Mucosa of rectum (tissue), 2 donors: ENCODE results near the gene DDI2.
"Not testable (repeated sequence)": the region's sequence is repeated elsewhere in the genome, so short reads cannot be mapped to it uniquely, and the experiment has no call there.

Experiments used
- H3K27ac ChIP-seq, 2 donors: one replicate each; pipeline ENCODE4 v1.7.0; 2013; ENCODE audit warnings: inconsistent platforms in 2 of 2, low read depth in 2 of 2, low read length in 2 of 2
- H3K27me3 ChIP-seq, 2 donors: one replicate each; pipeline ENCODE4 v1.7.0; 2013; ENCODE audit warnings: low read length in 2 of 2; ENCODE audit not compliant: control insufficient read depth in 2 of 2, insufficient read depth in 2 of 2
- H3K36me3 ChIP-seq, 2 donors: one replicate each; pipeline ENCODE4 v1.7.0; 2013; ENCODE audit warnings: low read length in 2 of 2; ENCODE audit not compliant: control insufficient read depth in 2 of 2, insufficient read depth in 2 of 2
- H3K4me1 ChIP-seq, 2 donors: one replicate each; pipeline ENCODE4 v1.7.0; 2013; ENCODE audit warnings: low read length in 2 of 2, mild to moderate bottlenecking in 1 of 2; ENCODE audit not compliant: control insufficient read depth in 2 of 2, insufficient read depth in 2 of 2
- H3K4me3 ChIP-seq, 2 donors: one replicate each; pipeline ENCODE4 v1.7.0; 2013; ENCODE audit warnings: low read length in 2 of 2
- H3K9ac ChIP-seq, 2 donors: one replicate each; pipeline ENCODE4 v1.7.0; 2013; ENCODE audit warnings: low read length in 2 of 2, low read depth in 1 of 2, mild to moderate bottlenecking in 1 of 2
- H3K9me3 ChIP-seq, 2 donors: one replicate each; pipeline ENCODE4 v1.7.0; 2013; ENCODE audit warnings: low read length in 2 of 2; ENCODE audit not compliant: control insufficient read depth in 2 of 2
- donor health status: healthy.
- donor health status: Normal muscosa, but diverticular disease.

DDI2 gene

GRCh38 chr1:15684468-15685291 is 67.4 kb downstream of the DDI2 start:
- H3K4me3 ChIP-seq = peak overlapping the region; percentile 68 to 76
- peak overlapping the region; percentile 48 to 82 for H3K9ac ChIP-seq
- H3K27ac ChIP-seq = peak overlapping the region; percentile 56 to 72
- H3K4me1 ChIP-seq = peaks cover 13 to 14% of the 10 kb centered on the region in 2 donors
- no peaks in the 10 kb centered on the region for H3K9me3 ChIP-seq
- peaks cover 0 to 4% of the 10 kb centered on the region in 2 donors for H3K36me3 ChIP-seq
- no peaks in the 10 kb centered on the region for H3K27me3 ChIP-seq

DNA sequence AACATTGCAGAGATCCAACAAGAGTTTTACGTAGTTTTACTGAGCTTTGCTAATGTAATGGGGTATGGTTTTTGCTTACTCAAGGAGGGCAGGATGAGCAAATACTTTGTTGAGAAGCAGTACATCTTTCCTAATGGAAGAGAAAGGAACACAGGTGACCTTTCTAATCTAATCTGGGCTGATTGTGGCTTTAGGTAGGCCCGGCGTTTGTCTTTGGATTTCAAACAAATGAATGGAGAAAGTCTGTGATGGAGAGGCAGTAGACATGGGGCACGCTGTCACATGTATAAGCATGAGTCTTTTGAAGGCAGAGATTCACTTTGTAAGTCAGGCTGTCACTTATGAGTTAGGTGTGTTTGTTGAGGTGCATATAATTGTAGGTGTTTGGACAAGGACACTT is 68.6 kb downstream of the DDI2 start:
- H3K9ac ChIP-seq = peak overlapping the region in 1 of 2 donors; percentile 48

DNA sequence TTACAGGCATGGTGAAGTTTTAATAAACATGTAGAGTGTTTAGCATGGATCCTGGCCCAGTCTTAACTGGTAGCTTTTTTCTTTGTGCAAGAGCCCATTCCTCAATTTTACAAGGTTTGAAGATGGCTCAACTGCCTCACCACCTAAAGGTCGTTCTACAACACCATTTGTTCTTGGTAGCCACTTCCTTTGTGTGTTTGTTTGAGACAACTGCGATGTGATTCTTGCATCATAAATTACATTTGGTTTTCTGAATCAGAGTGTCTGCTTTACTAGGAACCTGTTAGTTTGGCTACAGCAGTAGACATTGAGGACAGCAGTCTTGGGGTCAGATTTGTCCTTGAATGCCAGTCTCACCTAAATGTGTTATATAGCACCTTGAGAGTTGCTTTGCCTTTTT is 70.2 kb downstream of the DDI2 start:
- Histone ChIP-seq H3K9ac (no peak overlapping the region), H3K27me3 (no peaks in the 10 kb centered on the region), H3K36me3 (peaks cover 0 to 4% of the 10 kb centered on the region in 2 donors), H3K4me1 (peaks cover 13 to 14% of the 10 kb centered on the region in 2 donors), H3K4me3 (no peak overlapping the region), H3K27ac (no peak overlapping the region), H3K9me3 (no peaks in the 10 kb centered on the region)

More for the DNA sequence above, 68.6 kb downstream of the DDI2 start:
- H3K27me3 ChIP-seq = no peaks in the 10 kb centered on the region
- H3K36me3 ChIP-seq = peaks cover 0 to 4% of the 10 kb centered on the region in 2 donors
- H3K4me1 ChIP-seq = peaks cover 13 to 14% of the 10 kb centered on the region in 2 donors
- H3K4me3 ChIP-seq = peak overlapping the region in 1 of 2 donors; percentile 44
- no peak overlapping the region for H3K27ac ChIP-seq
- no peaks in the 10 kb centered on the region for H3K9me3 ChIP-seq

- no peaks in the 10 kb centered on the region for H3K27me3 ChIP-seq
- no peaks in the 10 kb centered on the region for H3K9me3 ChIP-seq
- H3K9ac ChIP-seq = no peak overlapping the region
- H3K4me1 ChIP-seq = peaks cover 7 to 8% of the 10 kb centered on the region in 2 donors
- H3K27ac ChIP-seq = no peak overlapping the region
- H3K36me3 ChIP-seq = peaks cover 0 to 4% of the 10 kb centered on the region in 2 donors
- H3K4me3 ChIP-seq = no peak overlapping the region
These were observed 73.1 kb downstream of the DDI2 start for GRCh38 chr1:15690317-15690716.

DNA sequence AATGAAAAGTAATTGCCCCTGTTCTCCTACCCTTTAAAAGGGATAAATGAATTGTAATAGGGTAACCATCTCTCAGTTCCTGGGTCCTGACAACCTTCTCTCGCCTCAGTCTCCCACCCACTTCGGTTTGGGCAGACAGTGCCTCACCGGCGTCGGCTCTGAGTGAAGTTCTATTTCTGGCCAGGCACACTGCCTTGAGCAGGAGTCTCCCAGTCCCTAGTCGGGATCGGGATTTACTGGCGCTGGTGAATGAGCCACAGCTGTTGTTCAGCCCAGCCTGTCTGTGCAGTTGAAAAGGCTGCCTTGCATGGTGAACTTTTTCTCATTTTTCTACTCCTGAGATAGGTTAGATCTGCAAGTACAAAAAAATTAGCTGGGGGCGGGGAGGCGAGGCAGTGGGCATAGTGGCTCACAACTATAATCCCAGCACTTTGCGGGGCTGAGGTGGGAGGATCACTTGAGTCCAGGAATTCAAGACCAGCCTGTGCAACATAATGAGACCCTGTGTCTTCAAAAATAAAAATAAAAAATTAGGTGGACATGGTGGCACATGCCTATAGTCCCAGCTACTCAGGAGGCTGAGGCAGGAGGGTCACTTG is 74.3 kb downstream of the DDI2 start:
- Histone ChIP-seq H3K27me3 (no peaks in the 10 kb centered on the region), H3K9me3 (no peaks in the 10 kb centered on the region), H3K9ac (no peak overlapping the region), H3K4me3 (no peak overlapping the region), H3K36me3 (peaks cover 0 to 4% of the 10 kb centered on the region in 2 donors), H3K4me1 (no peaks in the 10 kb centered on the region), H3K27ac (no peak overlapping the region)

DNA sequence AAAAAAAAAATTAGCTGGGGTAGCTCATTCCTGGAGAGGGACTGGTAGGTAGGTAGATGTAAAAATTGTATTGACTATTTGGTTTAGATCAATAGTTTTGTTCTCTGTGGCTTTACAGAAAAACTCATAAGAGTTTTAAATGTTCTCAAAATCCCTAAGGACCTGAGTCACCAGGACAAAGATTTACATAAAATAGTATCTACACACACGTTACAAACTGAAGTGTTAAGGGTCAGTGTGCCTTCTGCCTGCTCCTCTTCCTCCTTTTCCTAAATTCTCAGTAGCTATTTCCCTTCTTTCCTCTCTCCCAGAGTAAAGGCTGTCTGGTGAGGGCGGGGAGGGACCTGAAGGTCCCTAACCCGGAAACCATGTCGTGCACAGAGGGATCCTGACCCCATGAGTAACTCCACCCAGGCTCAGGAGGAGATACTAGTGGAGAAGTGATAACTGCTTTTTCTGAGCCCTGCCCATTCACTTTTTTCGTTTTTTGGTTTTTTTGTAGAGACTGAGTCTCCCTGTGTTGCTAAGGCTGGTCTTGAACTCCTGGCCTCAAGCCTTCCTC is 74.9 kb downstream of the DDI2 start:
- Histone ChIP-seq H3K27ac (no peak overlapping the region), H3K9ac (no peak overlapping the region), H3K9me3 (no peaks in the 10 kb centered on the region), H3K36me3 (peaks cover 0 to 4% of the 10 kb centered on the region in 2 donors), H3K4me1 (peaks cover 0 to 3% of the 10 kb centered on the region in 2 donors), H3K27me3 (no peaks in the 10 kb centered on the region), H3K4me3 (no peak overlapping the region)

GRCh38 chr1:15693371-15693770 is 76.1 kb downstream of the DDI2 start:
- Histone ChIP-seq H3K4me1 (peaks cover 0 to 3% of the 10 kb centered on the region in 2 donors), H3K9ac (no peak overlapping the region), H3K36me3 (peaks cover 0 to 4% of the 10 kb centered on the region in 2 donors), H3K27me3 (no peaks in the 10 kb centered on the region), H3K4me3 (no peak overlapping the region), H3K27ac (no peak overlapping the region), H3K9me3 (no peaks in the 10 kb centered on the region)

DNA sequence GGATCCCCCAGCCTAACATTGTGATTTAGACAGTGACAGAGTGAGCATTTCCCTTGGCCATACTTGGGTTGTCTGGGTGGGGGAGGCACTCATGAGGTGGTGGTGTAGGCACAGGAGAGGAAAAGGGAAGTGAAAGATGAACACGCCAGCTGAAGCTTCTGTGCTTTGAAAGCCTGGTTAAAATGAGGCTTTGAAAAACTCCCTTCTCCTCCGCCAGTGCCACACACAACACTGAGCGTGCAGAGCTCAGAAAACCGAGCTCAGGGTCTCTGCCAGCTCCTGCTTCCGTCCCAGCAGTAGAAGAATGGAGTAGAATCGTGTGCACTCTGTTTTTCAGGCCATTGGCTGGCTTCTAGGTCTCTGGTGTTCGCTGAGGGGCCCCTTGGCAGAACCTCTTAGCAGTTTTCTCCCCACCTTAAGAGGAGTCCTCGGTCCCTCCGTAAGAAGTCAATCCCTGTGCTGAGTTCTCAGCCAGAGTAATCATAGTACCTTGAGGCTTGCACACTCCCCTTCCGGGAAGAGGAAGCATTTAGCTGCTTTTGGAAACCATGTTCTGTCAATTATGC is 79.8 kb downstream of the DDI2 start:
- Histone ChIP-seq H3K4me3 (peak overlapping the region; percentile 13 to 56), H3K9ac (no peak overlapping the region), H3K27ac (peak overlapping the region; percentile 19 to 65), H3K27me3 (no peaks in the 10 kb centered on the region), H3K36me3 (no peaks in the 10 kb centered on the region), H3K9me3 (no peaks in the 10 kb centered on the region), H3K4me1 (peaks cover 0 to 3% of the 10 kb centered on the region in 2 donors)

DNA sequence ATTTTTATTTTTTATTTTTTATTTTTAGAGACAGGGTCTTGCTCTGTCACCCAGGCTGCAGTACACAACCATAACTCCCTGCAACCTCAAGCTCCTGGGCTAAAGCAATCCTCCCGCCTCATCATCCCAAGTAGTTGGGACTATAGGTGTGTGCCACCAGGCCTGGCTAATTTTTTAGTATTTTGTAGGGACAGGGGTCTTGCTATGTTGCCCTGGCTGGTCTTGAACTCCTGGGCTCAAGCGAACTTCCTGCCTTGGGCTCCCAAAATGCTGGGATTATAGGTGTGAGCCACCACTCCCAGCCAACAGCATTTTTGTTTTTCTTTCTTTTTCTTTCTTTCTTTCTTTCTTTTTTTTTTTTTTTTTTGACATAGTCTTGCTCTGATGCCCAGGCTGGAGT is 80.9 kb downstream of the DDI2 start:
- Histone ChIP-seq H3K9ac (no peak overlapping the region), H3K9me3 (no peaks in the 10 kb centered on the region), H3K4me3 (no peak overlapping the region), H3K27ac (no peak overlapping the region), H3K36me3 (no peaks in the 10 kb centered on the region), H3K27me3 (no peaks in the 10 kb centered on the region), H3K4me1 (peaks cover 2 to 3% of the 10 kb centered on the region in 2 donors)

- H3K4me3 ChIP-seq, H3K27me3 ChIP-seq, H3K4me1 ChIP-seq, H3K36me3 ChIP-seq, H3K9me3 ChIP-seq, H3K9ac ChIP-seq, H3K27ac ChIP-seq: not testable (repeated sequence)
These were observed 82.1 kb downstream of the DDI2 start for GRCh38 chr1:15699321-15699720.
